PFSK-1 (cell line): ENCODE measurements around the gene PALLD.

Experiments used
- POLR2AphosphoS5 ChIP-seq: IDR thresholded peaks from 2 replicates; pipeline ENCODE4 v1.6.1; 2012; ENCODE audit warnings: low read depth, mild to moderate bottlenecking, control low read depth, low read length, moderate library complexity
- SIN3A ChIP-seq: IDR thresholded peaks from 2 replicates; pipeline ENCODE4 v1.6.1; 2012; ENCODE audit warnings: mild to moderate bottlenecking, low read length, moderate library complexity, borderline replicate concordance; ENCODE audit not compliant: insufficient read depth
- TAF1 ChIP-seq: IDR thresholded peaks from 2 replicates; pipeline ENCODE4 v1.6.1; 2012; ENCODE audit warnings: low read length, control low read depth, borderline replicate concordance; ENCODE audit not compliant: insufficient read depth

DNA sequence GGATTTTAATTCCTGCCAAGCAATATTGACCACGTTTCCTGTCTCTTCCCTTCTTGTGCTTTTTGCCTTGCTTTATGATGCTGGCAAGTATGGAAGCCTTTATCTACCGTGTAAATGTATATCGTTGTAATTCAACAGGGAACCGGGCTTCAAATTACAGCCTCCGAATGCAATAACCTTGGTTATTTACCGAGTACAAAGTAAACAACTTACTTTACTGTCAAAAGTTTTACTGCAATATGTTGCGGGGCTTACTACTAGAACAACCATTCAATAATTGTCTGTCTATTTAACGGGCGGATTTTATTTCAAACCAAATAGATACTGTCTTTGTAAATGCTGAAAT is 73.1 kb downstream of the PALLD start:
- no peak for TF ChIP-seq POLR2AphosphoS5
- no peak for TF ChIP-seq SIN3A
- TF ChIP-seq TAF1 = no peak
